IMR-90 (cell line): ENCODE measurements around the gene CARS2.

Experiments used
- BHLHE40 ChIP-seq: fragments of 150-350 bp; IDR thresholded peaks from 2 replicates; pipeline ENCODE4 v1.6.1; 2016; ENCODE audit warnings: mild to moderate bottlenecking, low read depth, low read length
- CEBPB ChIP-seq: IDR thresholded peaks from 2 replicates; pipeline ENCODE4 v1.6.1; 2012; ENCODE audit warnings: low read depth, low read length, improper control_type of control experiment
- CTCF ChIP-seq: conservative IDR thresholded peaks from 2 replicates; pipeline ENCODE4 v1.5.1; 2012; ENCODE audit warnings: mild to moderate bottlenecking, low read depth, low read length, improper control_type of control experiment
- FOS ChIP-seq: fragments of 150-350 bp; IDR thresholded peaks from 2 replicates; pipeline ENCODE4 v1.6.1; 2016; ENCODE audit warnings: low read depth, low read length
- MAZ ChIP-seq: IDR thresholded peaks from 2 replicates; pipeline ENCODE4 v1.6.1; 2012; ENCODE audit warnings: low read depth, mild to moderate bottlenecking, low read length, improper control_type of control experiment, moderate library complexity, borderline replicate concordance
- MXI1 ChIP-seq: IDR thresholded peaks from 2 replicates; pipeline ENCODE4 v1.6.1; 2012; ENCODE audit warnings: low read depth, mild to moderate bottlenecking, low read length, moderate library complexity, borderline replicate concordance
- NFE2L2 ChIP-seq: fragments of 150-350 bp; IDR thresholded peaks from 2 replicates; pipeline ENCODE4 v1.6.1; 2016; ENCODE audit warnings: low read depth, mild to moderate bottlenecking, low read length
- POLR2A ChIP-seq: IDR thresholded peaks from 2 replicates; pipeline ENCODE4 v1.6.1; 2012; ENCODE audit warnings: mild to moderate bottlenecking, low read depth, low read length
- RAD21 ChIP-seq: IDR thresholded peaks from 2 replicates; pipeline ENCODE4 v1.6.1; 2012; ENCODE audit warnings: low read length, improper control_type of control experiment
- RCOR1 ChIP-seq: IDR thresholded peaks from 2 replicates; pipeline ENCODE4 v1.6.1; 2012; ENCODE audit warnings: mild to moderate bottlenecking, low read length, improper control_type of control experiment; ENCODE audit not compliant: insufficient replicate concordance
- RFX5 ChIP-seq: IDR thresholded peaks from 2 replicates; pipeline ENCODE4 v1.8.0; 2012; ENCODE audit warnings: low read depth, mild to moderate bottlenecking, low read length, moderate library complexity
- SMC3 ChIP-seq: fragments of 150-350 bp; IDR thresholded peaks from 2 replicates; pipeline ENCODE4 v1.6.1; 2016; ENCODE audit warnings: low read depth, mild to moderate bottlenecking, antibody characterized with exemption, low read length, moderate library complexity
- USF2 ChIP-seq: fragments of 150-350 bp; IDR thresholded peaks from 2 replicates; pipeline ENCODE4 v1.6.1; 2017; ENCODE audit warnings: mild to moderate bottlenecking, antibody characterized with exemption, low read length, low read depth
- TF ChIP-seq, protein P1 (sequence below): fragments of 150-350 bp; IDR thresholded peaks from 2 replicates; pipeline ENCODE4 v1.6.1; 2016; ENCODE audit warnings: low read depth, mild to moderate bottlenecking, low read length, moderate library complexity, borderline replicate concordance

- TF ChIP-seq CTCF (no peak), POLR2A (no peak), RAD21 (no peak), CEBPB (no peak), BHLHE40 (no peak), RCOR1 (no peak), RFX5 (no peak), SMC3 (no peak), NFE2L2 (no peak), USF2 (no peak), FOS (no peak), MXI1 (no peak), MAZ (no peak)
- TF ChIP-seq, protein P1, sequence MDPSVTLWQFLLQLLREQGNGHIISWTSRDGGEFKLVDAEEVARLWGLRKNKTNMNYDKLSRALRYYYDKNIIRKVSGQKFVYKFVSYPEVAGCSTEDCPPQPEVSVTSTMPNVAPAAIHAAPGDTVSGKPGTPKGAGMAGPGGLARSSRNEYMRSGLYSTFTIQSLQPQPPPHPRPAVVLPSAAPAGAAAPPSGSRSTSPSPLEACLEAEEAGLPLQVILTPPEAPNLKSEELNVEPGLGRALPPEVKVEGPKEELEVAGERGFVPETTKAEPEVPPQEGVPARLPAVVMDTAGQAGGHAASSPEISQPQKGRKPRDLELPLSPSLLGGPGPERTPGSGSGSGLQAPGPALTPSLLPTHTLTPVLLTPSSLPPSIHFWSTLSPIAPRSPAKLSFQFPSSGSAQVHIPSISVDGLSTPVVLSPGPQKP, result no peak
Measured at GRCh38 chr13:110743687-110744086, 37.8 kb upstream of the CARS2 start.
